Gastrocnemius medialis (tissue), 4 donors: ENCODE results near the gene KRT9. TPM values are rescaled to one million over a fixed set of nuclear protein-coding genes. Genes with fewer than 3 reads are reported as not detected.

ENCODE experiments used
- ATAC-seq, 2 donors: fragments of 150-250 bp; one replicate each; pipeline ENCODE4 v1.9.1; 2016
- DNase-seq, 2 donors: peaks; one replicate each; pipeline ENCODE4 v3.0.0-alpha.2; 2019
- H3K27ac ChIP-seq, 4 donors: fragments of 200-600 bp; sonication (generic); 1 replicate in 1 of 4; 2 replicates in 3 of 4; pipeline ENCODE4 v1.5.1; 2016 to 2018; ENCODE audit warnings: mild to moderate bottlenecking in 2 of 4, moderate library complexity in 1 of 4
- H3K27me3 ChIP-seq, 3 donors: fragments of 200-600 bp; sonication (generic) in 2 of 3; 1 replicate in 1 of 3; 2 replicates in 2 of 3; pipeline versions ENCODE4 v1.5.1 to v1.6.0; 2016 to 2019; ENCODE audit warnings: mild to moderate bottlenecking in 1 of 3, moderate library complexity in 1 of 3
- H3K36me3 ChIP-seq, 2 donors: fragments of 200-600 bp; sonication (generic) in 1 of 2; one replicate each; pipeline ENCODE4 v1.5.1; 2017 to 2018
- H3K4me1 ChIP-seq, 2 donors: fragments of 200-600 bp; sonication (generic) in 1 of 2; one replicate each; pipeline ENCODE4 v1.5.1; 2016 to 2017; ENCODE audit warnings: mild to moderate bottlenecking in 2 of 2
- H3K4me3 ChIP-seq, 4 donors: fragments of 200-600 bp; sonication (generic) in 3 of 4; 1 replicate in 1 of 4; 2 replicates in 3 of 4; pipeline ENCODE4 v1.5.1; 2016 to 2019; ENCODE audit warnings: mild to moderate bottlenecking in 2 of 4
- H3K9me3 ChIP-seq, 3 donors: fragments of 200-600 bp; sonication (generic) in 2 of 3; 1 replicate in 1 of 3; 2 replicates in 2 of 3; pipeline ENCODE4 v1.5.1; 2016 to 2019
- CTCF ChIP-seq, 5 experiments: fragments of 450-650 bp in 3 of 5; fragments of 200-600 bp in 2 of 5; sonication (generic) in 2 of 5; IDR thresholded peaks in 4 of 5; conservative IDR thresholded peaks in 1 of 5; 1 replicate in 4 of 5; 2 replicates in 1 of 5; pipeline ENCODE4 v1.5.1; 2016 to 2019; ENCODE audit warnings: antibody characterized with exemption in 5 of 5, mild to moderate bottlenecking in 3 of 5, moderate library complexity in 3 of 5
- POLR2A ChIP-seq, 2 donors: fragments of 450-650 bp; IDR thresholded peaks; one replicate each; pipeline ENCODE4 v1.6.1; 2017; ENCODE audit warnings: antibody characterized with exemption in 2 of 2, mild to moderate bottlenecking in 2 of 2, moderate library complexity in 2 of 2
- in situ Hi-C, 4 donors: fragments of 200-750 bp; cut with MboI; loops; one replicate each; pipeline versions ENCODE4 v1.15.0 to v1.8.0; 2017; ENCODE audit warnings: low sequenced_read_pairs in 4 of 4
- intact Hi-C: fragments of 100-400 bp; cut with DNase I; formaldehyde crosslinking; loops from one replicate; pipeline ENCODE4 v1.15.1; 2023; ENCODE audit warnings: low total_unique reads
- total RNA-seq, 4 donors: library from RNA; depleted of rRNA; stranded (reverse); fragments of >200 nt; gene quantifications; one replicate each; pipeline versions ENCODE4 v1.1.0 to v1.2.3, GENCODE V29; 2016

The KRT9 gene
- total RNA-seq, 4 donors from 2014 or later, result not detected

GRCh38 chr17:41523225-41523593, 48.6 kb downstream of the KRT9 start:
- H3K4me1 ChIP-seq, result peaks cover 0 to 7% of the 10 kb centered on the region in 2 donors
- no peaks in the 10 kb centered on the region for H3K9me3 ChIP-seq
- in situ Hi-C loops (no loop called here), intact Hi-C loops (no loop called here)
- DNase-seq (no peak), ATAC-seq (no peak)
- H3K4me3 ChIP-seq, result no peak overlapping the region
- no peak overlapping the region for H3K27ac ChIP-seq
- no peak for TF ChIP-seq CTCF (IDR thresholded peaks at IDR 0.05 in 4 of 5, conservative IDR thresholded peaks at IDR 0.05 in 1 of 5)
- TF ChIP-seq POLR2A (IDR thresholded peaks at IDR 0.05), result no peak
- peaks cover 16 to 28% (median 23%) of the 10 kb centered on the region in 3 donors for H3K27me3 ChIP-seq
- H3K36me3 ChIP-seq, result no peaks in the 10 kb centered on the region

GRCh38 chr17:41522301-41523224, 49.3 kb downstream of the KRT9 start:
- ATAC-seq (no peak), DNase-seq (no peak)
- Histone ChIP-seq H3K27ac (no peak overlapping the region), H3K4me1 (peaks cover 0 to under 1% of the 10 kb centered on the region in 2 donors), H3K36me3 (no peaks in the 10 kb centered on the region), H3K9me3 (no peaks in the 10 kb centered on the region), H3K4me3 (no peak overlapping the region), H3K27me3 (peaks cover 9 to 22% (median 17%) of the 10 kb centered on the region in 3 donors)
- in situ Hi-C loops, result no loop called here
- intact Hi-C loops, result no loop called here
- no peak for TF ChIP-seq CTCF (IDR thresholded peaks at IDR 0.05 in 4 of 5, conservative IDR thresholded peaks at IDR 0.05 in 1 of 5)
- TF ChIP-seq POLR2A (IDR thresholded peaks at IDR 0.05), result no peak

- Histone ChIP-seq H3K4me1 (no peaks in the 10 kb centered on the region), H3K36me3 (no peaks in the 10 kb centered on the region), H3K27me3 (peaks cover 1 to 15% (median 10%) of the 10 kb centered on the region in 3 donors), H3K9me3 (no peaks in the 10 kb centered on the region), H3K4me3 (no peak overlapping the region), H3K27ac (no peak overlapping the region)
- in situ Hi-C loops, result no loop called here
- no peak for ATAC-seq
- no peak for TF ChIP-seq CTCF (IDR thresholded peaks at IDR 0.05 in 4 of 5, conservative IDR thresholded peaks at IDR 0.05 in 1 of 5)
- TF ChIP-seq POLR2A (IDR thresholded peaks at IDR 0.05), result no peak
- intact Hi-C loops, result no loop called here
- DNase-seq, result no peak
These were observed 50.1 kb downstream of the KRT9 start for GRCh38 chr17:41521574-41522261.

- Histone ChIP-seq H3K4me3 (no peak overlapping the region), H3K4me1 (no peaks in the 10 kb centered on the region), H3K27me3 (peaks cover 0 to 10% (median 6%) of the 10 kb centered on the region in 3 donors), H3K27ac (no peak overlapping the region), H3K9me3 (no peaks in the 10 kb centered on the region), H3K36me3 (no peaks in the 10 kb centered on the region)
- ATAC-seq (no peak), DNase-seq (no peak)
- intact Hi-C loops, result no loop called here
- in situ Hi-C loops, result no loop called here
- no peak for TF ChIP-seq POLR2A (IDR thresholded peaks at IDR 0.05)
These were observed 50.9 kb downstream of the KRT9 start for GRCh38 chr17:41520821-41521521.
